GM10266 (cell line): ENCODE results near the gene PGK2.

Experiments used
- DNase-seq: peaks from one replicate; pipeline ENCODE4 v3.0.0; 2012; ENCODE audit errors: extremely low spot score
- CTCF ChIP-seq: IDR thresholded peaks from 2 replicates; pipeline ENCODE4 v1.5.1; 2012; ENCODE audit warnings: mild to moderate bottlenecking, low read depth; ENCODE audit not compliant: control insufficient read depth, insufficient read depth; ENCODE audit errors: missing control alignments

PGK2 gene

DNA sequence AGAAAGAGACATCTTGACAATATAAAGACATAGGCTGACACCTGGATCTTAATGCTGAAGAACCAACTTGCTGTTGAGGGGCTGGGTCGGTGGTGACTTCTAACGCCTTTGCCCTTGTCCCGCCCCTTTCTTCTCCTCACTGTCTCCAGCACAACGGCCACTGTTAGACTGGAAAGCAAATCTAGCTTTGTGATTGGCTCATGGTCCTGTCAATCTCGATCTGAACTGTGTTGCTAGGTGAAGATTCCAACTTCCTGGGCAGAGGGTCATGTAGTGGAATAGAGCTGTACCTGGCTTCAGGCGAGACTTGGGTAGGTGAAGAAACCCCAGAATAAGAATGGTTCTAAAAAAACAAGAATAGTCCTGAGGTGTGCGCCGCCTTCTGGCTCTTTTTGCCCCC is at the start of gene PGK2:
Gene PGK2, minus strand, starts transcription at position 110 of the 400 bp plus-strand sequence. Its CDS starts 98 bp downstream, at position 12.
- TF ChIP-seq CTCF = no peak
- no peak for DNase-seq

- TF ChIP-seq CTCF = no peak
- no peak for DNase-seq
Measured at GRCh38 chr6:49835140-49835539, 48.1 kb upstream of the PGK2 start.

DNA sequence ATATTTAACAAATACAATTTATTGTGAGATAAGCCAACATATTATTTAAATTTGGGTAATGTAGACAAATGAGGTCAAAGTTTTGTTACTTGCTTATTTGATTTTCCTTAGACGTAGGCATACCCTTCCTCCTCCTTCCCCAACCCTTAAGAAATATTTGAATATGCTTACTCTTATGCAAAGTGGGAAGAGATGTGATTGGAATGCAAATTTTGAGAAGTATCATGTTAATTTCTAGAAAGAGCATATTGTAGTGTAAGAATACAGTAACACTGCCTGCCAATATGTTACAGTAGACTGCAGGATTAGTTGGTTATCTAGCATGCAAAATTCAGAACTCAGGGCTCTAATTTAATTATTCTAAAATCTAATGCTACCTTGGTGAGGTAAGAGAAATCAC is 46.3 kb upstream of the PGK2 start:
- DNase-seq = no peak
- TF ChIP-seq CTCF = no peak

- no peak for TF ChIP-seq CTCF
- DNase-seq = no peak
Measured at GRCh38 chr6:49826743-49827406, 39.8 kb upstream of the PGK2 start.

- TF ChIP-seq CTCF = no peak
- DNase-seq = no peak
Measured at GRCh38 chr6:49815166-49815565, 28.1 kb upstream of the PGK2 start.

DNA sequence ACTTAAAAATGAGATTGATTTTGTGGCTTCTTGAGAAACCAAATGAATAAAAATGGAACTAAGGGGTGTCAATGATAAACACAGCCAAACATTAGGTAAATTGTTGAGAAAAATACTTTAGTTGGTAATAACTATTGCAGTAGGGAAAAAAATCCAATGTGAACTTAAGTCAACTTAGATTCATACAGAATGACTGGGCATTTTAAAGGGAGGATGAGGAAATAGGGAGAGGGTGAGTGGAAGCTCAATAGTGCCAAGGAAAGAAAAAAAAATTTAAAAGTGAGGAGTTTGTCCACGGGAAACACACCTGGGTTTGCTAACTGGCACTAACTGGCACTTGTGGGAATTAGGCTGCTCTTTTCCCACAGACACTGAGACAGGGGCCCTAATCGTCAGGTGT is 26.2 kb upstream of the PGK2 start:
- DNase-seq = no peak
- no peak for TF ChIP-seq CTCF

DNA sequence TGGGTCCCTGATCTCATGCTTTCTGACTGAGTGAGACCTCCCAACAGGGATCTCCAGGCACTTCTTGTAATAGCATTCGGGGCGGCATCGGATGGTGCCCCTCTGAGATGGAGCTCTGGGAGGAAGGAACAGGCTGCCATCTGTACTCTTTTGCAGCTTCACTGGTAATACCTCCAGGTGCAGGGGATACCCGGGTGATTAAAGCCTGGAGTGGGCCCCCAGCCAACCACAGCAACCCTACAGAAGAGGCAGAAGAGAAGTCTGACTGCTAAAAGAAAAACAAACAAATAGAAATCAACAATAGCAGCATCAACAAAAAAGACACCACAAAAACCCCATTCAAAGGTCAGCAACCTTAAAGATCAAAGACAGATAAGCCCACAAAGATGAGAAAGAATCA is 19.1 kb upstream of the PGK2 start:
- TF ChIP-seq CTCF = no peak
- DNase-seq = no peak
